Fibroblast of skin of left quadriceps (primary cell): ENCODE measurements around the gene COMMD6.

ENCODE experiments used
- DNase-seq, 2 experiments: peaks; one replicate each; pipeline ENCODE4 v3.0.0-alpha.2; 2013; ENCODE audit warnings: low read depth in 2 of 2

COMMD6 gene

DNA sequence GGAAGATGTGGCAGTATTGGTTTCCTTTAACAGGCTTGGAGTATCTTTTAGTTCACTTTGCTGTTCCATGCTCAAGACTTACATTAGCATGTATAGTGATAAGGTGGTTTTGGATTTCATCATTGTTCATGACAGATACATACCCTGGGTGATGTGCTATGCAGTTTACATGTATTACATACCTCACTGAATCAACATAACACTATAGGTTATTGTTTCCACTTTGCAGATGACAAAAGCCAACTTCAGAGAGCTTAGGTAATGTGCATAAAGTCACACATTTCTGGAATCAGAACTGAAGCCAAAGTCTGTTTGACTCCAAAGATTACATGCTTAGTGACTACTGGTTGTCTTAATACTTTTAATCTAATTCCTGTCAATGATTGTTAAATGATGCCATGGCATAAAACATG is 7.1 kb downstream of the COMMD6 start:
- DNase-seq, result no peak

DNA sequence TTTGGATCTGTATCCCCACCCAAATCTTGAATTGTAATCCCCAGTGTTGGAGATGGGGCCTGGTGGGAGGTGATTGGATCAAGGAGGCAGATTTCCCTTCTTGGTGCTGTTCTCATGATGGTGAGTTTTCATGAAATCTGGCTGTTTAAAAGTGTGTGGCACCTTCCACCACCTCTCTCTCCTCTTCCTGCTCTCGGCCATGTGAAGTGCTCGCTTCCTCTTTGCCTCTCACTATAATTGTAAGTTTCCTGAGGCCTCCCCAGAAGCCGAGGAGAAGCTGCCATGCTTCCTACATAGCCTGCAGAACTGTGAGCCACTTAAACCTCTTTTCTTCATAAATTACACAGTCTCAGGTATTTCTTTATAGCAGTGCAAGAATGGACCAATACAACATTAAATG is 15.7 kb downstream of the COMMD6 start:
- no peak for DNase-seq

DNA sequence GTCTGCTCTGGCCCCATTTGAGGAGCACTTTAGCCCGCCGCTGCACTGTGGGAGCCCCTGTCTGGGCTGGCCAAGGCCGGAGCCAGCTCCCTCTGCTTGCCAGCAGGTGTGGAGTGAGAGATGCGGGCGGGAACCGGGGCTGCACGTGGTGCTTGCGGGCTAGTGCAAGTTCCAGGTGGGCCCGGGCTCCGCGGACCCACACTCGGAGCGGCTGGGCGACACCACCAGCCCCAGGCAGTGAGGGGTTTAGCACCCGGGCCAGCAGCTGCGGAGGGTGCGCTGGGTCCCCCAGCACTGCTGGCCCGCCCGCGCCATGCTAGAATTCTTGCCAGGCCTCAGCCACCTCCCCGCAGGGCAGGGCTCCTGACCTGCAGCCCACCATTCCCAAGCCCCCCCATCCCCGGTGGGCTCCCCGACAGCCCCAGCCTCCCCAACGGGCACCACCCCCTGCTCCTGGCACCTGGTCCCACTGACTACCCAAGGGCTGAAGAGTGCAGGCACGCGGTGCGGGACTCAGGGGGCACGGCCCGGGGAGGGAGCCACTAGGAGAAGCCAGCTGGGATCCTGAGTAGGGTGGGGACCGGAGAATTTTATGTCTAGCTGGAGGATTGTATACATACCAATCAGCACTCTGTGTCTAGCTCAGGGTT is 19.1 kb downstream of the COMMD6 start:
- no peak for DNase-seq

DNA sequence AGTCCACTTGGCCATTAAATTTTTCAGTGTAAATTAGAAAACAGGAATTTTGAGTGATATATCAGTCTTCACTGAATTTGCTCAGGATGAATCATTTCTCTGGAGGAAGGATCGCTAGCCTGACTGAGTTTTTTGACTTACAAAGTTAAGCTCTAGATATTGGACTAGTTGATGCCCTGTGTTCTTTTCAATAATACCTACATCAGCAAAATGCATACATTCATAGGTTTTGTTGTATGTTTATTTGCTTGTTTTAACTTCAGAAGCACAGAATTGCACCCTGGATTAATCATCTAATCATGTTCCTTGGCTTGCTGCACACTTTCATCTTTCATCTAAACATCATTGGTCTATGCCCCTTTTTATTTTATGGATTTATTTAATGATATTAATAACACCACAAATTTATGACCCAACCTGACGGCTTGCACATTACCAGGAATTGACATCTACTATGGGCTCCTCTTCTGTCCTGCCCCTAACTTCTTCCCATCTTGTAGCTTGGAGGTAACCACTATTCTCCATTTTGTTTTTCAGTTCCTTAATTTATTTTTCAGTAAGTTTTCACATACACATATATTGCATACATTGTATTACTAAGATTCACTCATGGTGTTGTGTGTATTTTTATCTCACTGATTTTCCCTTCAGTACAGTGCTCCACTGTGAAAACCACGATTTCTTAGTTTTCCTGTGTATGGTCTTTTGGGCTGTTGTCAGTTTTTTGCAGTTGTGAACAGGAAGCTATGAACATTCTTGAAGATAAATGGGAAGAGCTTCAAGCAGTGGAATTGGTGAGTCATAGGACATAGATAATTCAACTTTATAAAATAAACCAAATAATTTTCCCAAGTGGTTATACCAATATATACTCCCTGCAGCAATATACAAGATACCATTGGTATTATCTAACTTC is 23.3 kb downstream of the COMMD6 start:
- no peak for DNase-seq

DNA sequence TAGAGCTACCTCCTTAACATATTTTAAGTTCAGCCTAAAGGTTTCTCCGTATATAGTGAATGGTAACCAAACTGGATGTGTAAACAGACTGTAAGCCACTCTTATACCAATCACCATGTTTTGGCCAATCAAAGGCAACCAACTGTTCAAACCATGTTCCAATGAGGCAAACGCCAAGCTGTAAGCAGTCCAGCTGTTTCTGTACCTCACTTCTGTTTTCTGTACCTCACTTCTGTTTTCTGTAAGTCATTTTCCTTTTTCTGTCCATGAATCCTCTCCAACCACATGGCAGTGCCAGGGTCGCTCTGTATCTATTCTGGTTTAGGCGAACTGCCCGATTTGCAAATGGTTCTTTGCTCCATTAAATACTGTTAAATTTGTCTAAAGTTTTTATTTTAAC is 24.4 kb downstream of the COMMD6 start:
- DNase-seq, result no peak

DNA sequence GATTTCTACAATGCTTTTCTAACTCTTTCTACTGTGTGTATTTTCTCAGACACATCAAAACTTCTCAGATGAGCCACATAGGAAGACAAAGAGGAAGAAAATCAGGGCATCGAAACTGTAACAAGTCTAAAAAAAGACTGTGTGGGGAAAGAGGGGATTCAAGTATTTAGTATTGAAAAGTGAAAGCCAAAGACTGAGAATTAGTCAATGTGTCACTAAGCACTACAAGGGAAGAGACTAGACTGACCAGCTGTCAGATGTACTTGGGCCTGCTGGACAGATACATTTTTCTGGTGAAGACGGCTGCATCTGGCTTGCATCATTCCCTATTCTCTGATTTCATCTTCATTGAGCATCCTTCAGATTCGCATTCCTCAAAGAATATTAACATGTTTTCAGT is 25.4 kb downstream of the COMMD6 start:
- DNase-seq, result no peak

DNA sequence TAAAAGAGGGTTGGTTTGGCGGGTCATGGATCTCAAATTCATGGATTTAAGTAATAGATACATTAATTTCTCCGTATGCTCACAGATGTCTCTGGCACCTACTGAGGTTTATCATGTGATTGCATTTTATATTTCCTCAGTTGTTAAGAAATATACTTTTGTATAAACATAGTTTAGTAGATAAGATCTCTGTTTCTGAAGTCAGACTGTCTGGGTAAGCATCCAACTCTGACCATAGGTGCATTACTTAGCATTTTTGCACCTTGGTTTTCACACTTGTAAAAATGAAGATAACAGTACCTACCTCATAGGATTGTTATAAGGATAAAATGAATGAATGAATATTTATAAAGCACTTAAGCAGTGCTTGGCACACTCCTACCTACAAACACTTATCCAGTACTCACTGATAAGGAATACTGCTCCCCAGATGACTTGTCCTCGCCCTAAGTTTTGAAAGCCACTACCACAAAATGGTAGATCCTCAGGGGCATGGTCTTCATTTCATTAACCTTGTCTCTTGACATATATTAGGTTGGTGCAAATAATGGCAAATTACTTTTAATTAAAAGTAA is 26.5 kb downstream of the COMMD6 start:
- DNase-seq, result no peak

DNA sequence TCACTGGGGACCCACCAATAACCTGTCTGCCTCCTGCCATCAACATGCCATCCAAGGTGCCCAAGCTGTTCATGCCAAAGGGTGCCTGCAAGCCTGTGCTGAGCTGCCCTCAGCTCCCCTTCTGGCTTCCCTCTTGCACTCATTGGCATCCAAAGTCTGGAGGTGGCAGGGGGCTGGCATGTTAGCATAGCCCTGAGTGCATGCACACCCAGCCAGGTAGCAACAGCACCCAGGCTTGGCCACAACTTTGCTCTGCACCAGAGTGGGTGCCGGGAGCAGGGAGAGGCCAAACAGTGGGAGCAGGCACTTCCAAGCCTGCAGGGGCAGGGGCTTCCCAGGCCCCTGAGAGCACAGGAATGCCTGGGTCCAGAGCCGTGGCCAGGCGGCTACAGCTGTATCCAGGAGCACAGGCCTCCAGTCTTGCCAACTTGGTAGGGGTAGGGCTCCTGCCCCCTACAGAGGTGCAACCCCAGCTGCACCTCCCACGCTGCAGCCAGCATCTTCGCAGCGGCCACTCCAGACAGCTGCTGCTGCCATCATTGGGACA is 29.6 kb downstream of the COMMD6 start:
- DNase-seq, result no peak

DNA sequence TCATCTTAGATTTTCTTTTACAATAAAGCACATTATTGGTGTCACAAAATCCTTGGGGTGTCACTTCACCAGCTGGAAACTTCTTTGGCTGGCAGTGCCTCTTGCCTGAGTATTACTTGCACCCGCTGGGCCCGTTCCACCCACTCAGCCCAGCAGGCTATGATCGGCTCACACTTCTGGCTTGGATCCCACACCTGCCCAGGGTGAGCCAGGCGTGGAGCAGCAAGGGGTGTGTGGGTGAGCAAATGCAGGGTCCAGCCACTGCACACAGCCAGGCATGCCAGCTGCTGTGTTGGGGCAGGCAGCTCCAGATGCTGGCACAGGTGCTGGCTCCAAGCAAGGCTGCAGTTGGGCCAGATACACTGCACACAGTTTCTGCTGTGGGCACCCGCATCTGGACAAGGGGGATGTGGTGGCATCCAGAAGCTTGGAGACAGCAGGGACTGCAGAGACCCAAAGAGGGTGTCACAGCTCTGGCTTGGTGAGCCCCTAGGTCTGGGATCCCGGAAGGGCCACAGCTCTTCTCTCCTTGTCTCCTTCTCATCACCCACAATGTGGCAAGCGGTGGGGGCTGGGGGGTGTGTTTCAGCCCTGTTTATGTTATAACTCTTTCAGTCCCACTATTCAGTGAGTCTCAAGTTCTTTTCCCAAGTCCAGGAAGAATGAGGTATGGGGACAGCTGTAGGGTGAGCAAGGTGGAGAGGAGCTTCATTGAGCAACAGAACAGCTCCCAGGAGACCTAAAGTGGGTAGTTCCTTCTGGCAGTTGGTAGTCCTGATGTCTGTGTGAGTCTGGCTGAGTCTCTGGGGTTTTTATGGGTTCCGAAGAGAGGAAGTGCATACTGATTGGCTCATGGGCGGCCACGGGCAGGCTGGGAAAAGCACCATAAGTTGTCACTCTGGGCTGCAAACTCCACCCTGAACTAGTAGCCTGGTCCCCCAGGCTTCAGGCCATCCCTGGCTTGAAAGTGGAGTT is 30.3 kb downstream of the COMMD6 start:
- DNase-seq, result no peak

DNA sequence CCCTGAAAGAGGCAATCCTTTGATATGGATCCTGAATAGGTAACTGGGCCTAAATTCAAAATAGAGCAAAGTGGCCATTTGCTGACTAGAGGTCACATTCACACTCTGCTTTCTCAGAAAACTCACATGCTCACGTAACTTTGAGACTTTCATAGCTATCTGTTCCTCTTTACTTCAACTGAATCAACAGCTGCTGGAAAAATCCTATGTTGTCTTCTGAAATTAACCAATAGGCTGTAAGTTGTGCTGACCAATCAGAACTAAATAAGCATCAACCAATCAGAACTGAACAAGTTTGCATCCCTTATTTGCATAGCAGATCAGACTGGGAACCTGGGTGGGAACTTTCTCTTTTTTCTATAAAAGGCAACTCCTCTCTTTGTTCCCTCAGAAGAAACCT is 31.6 kb downstream of the COMMD6 start:
- no peak for DNase-seq

DNA sequence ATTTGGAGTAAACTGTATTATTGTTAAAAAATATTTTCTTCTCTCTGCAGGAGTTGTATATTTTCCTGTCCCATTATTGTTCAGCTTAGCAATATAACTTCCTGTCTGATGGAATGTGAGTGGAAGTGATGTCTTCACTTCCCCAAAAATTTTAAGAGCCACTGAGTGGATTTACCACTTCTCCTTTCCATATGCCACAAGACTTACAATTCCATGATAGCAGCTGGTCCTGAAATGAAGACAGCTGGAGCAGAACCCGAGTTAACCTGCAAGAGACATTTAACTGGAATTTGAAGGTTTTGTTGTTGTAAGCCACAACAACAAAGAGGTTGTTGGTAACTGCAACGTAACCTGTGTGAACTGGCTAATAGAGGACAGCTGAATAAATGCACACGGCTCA is 32.3 kb downstream of the COMMD6 start:
- no peak for DNase-seq

DNA sequence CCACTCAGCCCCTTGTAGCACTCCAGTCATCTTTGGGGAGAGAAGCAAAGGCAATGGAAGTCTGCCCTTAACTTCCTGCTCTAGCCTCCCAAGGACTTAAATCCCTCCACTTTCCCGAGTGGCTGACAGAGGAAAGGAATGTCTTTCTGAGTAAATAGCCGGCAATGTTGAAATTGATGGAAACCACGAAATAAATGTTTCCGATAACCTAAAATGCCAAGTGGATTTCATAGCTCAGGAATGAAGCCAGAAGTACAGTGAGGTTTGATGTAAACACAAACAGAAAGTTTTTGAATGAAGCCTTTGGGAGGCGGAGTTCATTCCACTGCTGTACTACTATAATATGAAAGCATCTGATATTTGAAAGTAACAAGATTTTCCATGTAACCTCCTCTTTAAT is 41.7 kb downstream of the COMMD6 start:
- DNase-seq, result peak; percentile 74 to 76

DNA sequence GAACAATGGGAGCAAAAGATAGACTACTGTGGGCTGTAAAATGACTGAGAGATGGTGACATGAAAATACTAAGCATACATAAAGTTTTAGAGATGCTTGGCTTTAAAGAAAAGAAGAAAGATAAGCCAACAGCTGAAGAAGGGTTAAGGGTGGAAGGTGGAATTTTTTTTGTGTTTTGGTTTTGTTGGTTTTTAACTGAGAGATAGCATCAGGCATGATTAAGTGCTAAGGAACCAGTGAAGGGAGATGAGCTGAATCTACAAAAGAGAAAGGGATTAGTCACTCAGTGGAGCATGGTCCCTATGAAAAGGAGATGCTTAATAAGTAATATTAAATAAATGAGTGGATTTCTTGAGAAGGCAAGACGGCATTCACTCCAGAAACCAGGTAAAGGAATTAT is 43.1 kb downstream of the COMMD6 start:
- DNase-seq, result no peak

DNA sequence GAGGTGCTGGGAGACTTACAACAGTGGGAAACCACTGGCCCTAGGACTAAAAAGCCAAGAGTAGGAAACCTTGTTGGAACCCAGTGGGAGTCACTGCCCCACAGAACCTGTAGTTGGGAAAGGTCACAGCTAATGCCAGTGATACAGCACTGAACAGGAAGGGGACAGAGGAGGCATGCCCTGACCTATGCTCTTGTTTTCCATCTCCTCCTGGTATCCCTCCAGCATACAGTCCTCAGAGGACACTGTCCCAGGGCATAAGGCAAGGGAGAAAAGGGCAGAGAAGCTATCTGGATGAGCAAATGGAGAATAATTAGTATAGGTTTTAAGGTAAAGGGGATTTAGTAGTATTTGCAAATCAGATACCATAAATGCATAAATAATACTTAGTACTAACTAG is 44.5 kb downstream of the COMMD6 start:
- DNase-seq, result no peak

DNA sequence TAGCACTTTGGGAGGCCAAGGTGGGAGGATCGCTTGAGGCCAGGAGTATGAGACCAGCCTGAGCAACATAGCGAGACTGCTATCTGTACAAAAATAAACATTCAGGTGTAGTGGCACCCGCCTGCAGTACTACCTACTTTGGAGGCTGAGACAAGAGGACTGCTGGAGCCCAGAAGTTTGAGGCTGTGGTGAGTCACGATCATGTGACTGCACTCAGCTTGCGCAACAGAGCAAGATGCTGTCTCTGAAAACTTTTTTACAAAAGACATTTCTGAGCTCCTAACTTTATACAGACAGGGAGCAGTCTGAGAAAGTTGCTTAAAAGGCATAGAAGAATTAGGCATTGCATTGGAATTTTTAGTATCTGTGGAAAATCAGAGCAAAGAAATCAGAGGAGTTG is 45.3 kb downstream of the COMMD6 start:
- DNase-seq, result peak in 1 of 2 experiments; percentile 29

DNA sequence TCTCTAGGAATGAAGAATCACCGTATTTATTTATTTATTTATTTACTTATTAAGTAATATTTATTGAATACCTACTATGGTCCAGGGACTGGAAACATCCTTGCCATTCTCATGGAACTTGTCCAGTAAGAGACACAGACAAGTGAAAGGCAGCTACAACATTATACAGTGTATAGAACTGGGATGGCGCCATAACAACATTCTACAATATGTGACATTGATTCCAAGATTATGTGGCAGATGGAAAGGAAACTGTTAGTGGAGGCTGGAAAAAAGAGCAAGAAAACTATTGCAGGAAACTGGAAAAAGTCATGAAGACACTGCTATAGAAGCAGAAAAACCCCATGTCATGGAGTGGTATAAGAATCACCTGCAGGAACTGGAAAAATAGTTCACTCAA is 46.3 kb downstream of the COMMD6 start:
- DNase-seq, result no peak

DNA sequence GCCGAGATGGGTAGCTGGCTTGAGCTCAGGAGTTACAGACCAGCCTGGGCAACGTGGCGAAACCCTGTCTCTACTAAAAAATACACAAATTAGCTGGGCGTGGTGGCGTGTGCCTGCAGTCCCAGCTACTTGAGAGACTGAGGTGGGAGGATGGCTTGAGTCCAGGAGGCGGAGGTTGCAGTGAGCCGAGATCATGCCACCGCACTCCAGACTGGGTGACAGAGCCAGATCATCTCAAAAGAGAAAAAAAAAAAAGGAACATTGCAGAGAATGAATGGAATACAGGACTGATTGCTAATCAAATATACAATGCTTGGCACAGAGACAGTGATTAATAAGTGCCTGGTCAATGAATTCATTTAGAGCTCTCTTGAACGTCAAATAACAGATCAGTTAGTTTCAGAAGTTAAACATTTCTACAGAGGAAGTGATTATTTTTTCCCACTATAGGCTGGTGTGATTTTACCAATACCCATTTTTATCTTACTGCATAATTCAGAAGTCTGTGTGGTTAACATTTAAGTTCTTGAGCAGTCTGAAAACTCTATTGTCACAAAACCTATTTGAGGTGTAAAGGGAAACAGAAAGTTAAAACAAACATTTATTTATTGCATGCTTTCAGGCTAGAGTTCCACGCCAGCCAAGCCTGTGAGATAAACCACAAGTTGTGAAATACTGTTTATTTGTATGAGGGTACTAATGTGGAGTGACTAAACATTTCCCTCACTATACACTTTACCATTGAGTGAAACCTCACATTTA is 48.0 kb downstream of the COMMD6 start:
- DNase-seq, result peak in 1 of 2 experiments; percentile 20

DNA sequence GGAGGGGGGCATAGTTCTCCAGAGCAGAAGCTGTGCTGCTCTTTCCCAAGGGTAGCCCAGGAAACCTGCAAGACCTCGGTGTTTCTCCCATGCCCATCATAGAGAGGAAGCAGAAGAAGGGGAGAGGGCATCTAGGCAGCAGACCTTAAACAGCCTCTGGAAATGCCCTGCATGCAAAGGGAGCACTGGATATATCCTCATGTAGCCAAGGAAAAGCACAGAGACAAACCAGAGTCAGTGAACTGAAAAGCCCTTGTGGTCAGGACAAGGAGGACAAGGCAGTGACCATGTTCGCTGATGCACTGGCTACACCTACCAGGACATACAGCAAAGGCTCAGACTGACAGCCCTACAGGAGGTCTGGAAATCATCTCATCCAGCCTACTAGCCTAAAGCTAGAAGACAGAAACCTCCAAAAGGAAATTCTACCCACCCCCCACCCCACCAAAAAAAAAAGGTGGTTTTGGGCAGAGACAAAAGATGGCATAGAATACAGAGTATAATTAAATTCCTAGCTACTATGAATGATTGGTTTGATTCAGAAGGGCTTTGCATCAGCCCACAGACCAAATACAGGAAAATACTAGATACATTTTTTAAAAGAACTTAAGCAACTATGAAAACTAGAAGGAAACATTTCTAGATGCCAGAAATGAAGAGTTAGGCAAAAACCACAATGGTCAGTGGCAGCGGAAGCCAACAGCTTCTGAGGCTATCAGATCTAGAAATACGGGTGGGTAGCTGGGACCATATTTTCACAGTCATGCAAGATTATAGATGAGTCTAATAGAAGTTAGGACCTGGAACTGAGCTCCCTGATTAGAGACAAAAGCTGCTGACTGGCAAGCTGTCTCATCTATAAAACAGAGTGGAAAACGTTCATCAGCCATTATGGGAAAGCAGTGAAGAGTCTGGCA is 51.2 kb downstream of the COMMD6 start:
- no peak for DNase-seq

DNA sequence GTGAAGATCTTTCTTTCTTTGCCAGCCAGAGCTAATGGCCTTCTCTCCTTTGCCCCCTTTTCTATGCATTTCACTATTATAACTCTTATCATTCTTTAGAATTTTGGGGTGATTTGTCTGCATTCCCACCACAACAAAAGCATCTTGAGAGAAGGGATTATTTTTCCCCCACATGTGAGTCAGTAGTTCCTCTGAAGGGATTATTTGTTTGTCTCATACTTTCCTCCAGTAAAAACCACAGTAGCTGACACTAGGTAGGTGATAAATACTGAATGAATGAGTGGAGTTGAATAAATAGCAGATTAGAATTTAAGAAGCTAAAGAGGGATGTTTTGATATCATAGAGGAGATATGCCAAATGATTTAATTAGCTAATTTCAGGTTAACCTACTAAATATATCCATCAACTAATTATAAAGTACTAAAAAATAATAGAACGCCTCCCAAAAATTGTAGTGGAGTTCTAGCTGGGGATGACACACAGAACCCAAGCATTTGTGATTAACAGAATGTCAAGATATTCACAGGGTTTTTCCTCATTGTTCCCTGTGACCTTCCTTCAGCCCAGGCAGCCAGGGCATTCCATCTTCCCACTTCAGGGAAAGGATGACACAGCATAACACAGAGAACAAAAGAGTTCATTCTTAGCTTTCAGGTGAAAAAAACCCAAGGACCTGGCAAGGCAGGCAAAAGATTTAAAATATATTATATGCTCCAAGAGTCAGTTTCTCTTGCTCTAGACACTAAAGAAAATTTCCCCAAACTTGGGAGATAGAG is 52.2 kb downstream of the COMMD6 start:
- DNase-seq, result no peak
